ENCODE data around the gene RPL36.

- TF ChIP-seq CTCF (IDR thresholded peaks at IDR 0.05) (no peak), EZH2 (IDR thresholded peaks at IDR 0.05) (no peak)
Observed at GRCh38 chr19:5680437-5681368, 9.4 kb upstream of the RPL36 start, which contains the start of the genes HSD11B1L and MICOS13.

All from neural progenitor cell (in vitro differentiated cells).